ENCODE results near the gene TMEM132E.

DNA sequence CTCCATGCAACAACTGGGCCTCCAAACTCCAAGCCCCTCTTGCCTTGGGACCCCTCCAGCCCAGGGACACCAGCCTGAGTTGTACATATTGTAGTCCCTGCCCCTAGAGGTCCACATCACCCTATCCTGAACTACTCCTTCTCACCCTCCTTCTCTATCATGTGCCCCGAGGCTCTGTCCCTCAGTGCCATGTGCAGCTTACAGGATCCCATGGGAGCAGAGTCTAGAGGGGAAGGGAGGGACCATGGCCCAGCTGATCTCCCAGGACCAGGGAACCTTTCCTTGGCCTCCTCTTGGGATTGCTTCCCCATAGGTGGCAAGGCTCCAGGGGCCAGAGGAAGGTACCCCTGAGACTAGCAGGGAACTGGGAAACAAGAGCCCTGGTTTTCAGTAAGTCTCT, 35.3 kb downstream of the TMEM132E start:
- TF ChIP-seq, protein P1, sequence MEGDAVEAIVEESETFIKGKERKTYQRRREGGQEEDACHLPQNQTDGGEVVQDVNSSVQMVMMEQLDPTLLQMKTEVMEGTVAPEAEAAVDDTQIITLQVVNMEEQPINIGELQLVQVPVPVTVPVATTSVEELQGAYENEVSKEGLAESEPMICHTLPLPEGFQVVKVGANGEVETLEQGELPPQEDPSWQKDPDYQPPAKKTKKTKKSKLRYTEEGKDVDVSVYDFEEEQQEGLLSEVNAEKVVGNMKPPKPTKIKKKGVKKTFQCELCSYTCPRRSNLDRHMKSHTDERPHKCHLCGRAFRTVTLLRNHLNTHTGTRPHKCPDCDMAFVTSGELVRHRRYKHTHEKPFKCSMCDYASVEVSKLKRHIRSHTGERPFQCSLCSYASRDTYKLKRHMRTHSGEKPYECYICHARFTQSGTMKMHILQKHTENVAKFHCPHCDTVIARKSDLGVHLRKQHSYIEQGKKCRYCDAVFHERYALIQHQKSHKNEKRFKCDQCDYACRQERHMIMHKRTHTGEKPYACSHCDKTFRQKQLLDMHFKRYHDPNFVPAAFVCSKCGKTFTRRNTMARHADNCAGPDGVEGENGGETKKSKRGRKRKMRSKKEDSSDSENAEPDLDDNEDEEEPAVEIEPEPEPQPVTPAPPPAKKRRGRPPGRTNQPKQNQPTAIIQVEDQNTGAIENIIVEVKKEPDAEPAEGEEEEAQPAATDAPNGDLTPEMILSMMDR (IDR thresholded peaks at IDR 0.05) = no peak
- TF ChIP-seq ZFX (IDR thresholded peaks at IDR 0.05; ENCODE audit: borderline replicate concordance) = no peak

All from 22Rv1 (cell line).